ENCODE data around the gene TRMT61A. TPM values are rescaled to one million over a fixed set of nuclear protein-coding genes. Genes with fewer than 3 reads are reported as not detected.

Gene TRMT61A
- total RNA-seq, 1 experiment from 2014 or later = 14.9 TPM

DNA sequence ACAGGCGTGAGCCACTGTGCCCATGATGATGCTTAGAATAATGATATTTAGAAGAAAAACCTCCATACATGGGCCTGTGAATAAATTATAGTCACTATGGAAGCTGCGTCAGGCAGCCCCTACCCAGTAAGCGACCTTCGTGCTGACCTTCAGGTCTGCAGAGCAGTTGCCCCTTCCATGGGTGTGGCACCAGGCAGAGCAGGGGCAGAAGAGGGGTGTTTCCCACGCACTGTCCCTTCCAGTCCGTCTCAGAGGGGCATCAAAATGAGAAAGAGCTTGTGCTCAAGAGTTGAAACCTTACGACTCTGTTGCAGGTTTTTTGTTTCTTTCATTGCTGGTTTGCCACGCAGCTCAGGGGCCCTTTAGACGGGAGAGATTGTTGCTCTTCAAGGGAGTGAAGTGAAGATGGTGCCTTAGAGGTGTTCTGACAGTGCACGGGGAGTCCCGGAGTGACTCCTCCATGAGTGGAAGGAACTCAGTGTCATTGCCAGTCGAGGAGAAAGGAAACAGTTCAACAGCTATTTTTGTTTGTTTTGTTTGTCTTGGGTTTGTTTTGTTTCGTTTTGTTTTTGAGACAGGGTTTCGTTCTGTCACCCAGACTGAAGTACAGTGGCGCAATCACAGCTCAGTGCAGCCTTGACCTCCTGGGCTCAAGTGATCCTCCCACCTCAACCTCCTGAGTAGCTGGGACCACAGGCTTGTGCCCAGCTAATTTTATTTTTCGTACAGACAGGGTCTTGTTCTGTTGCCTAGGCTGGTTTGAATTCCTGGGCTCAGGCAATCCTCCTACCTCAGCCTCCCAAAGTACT lies 20.3 kb upstream of the TRMT61A start:
- H3K27me3 ChIP-seq (ENCODE audit: insufficient read depth, low read length) = no peaks in the 10 kb centered on the region
- no peaks in the 10 kb centered on the region for H3K9me2 ChIP-seq (ENCODE audit: insufficient read depth)
- no peak for DNase-seq (ENCODE audit: low read depth, low spot score)
- POLR2A ChIA-PET = interaction anchor here (0.9 kb wide), 1 partner anchor 10 kb away, joined by 3 read pairs; no protein-coding TSS in a partner anchor
- H4K20me1 ChIP-seq (ENCODE audit: insufficient read depth) = no peaks in the 10 kb centered on the region
- no peak overlapping the region for H2AFZ ChIP-seq (ENCODE audit: low read depth, low read length, poor library complexity, severe bottlenecking)
- no peak overlapping the region for H3K4me2 ChIP-seq (ENCODE audit: low read length)
- no peak for ATAC-seq
- no peak overlapping the region for H3K4me3 ChIP-seq (replicated peaks in 1 of 2; ENCODE audit: low read depth in 1 of 2, low read length in 2 of 2)
- intact Hi-C loops (cut with micrococcal nuclease) = no loop called here
- no peaks in the 10 kb centered on the region for H3K79me2 ChIP-seq (ENCODE audit: insufficient read depth, low read length)
- peaks cover 0 to 9% of the 10 kb centered on the region in 2 experiments; a peak in 2 of 4 replicates for H3K4me1 ChIP-seq (ENCODE audit: control insufficient read depth in 1 of 2, insufficient read depth in 2 of 2, low read length in 2 of 2)
- H3K36me3 ChIP-seq (ENCODE audit: control insufficient read depth in 1 of 2, insufficient read depth in 2 of 2, low read length in 2 of 2) = peaks cover 9 to 16% of the 10 kb centered on the region in 2 experiments; a peak in 3 of 4 replicates
- TF ChIP-seq EGR1 (IDR thresholded peaks at IDR 0.05; ENCODE audit: low read depth) (no peak), FOSL1 (IDR thresholded peaks at IDR 0.05; ENCODE audit: low read depth) (no peak), JUND (IDR thresholded peaks at IDR 0.05) (no peak), ZFX (IDR thresholded peaks at IDR 0.05) (no peak), POLR2AphosphoS5 (IDR thresholded peaks at IDR 0.05; ENCODE audit: low read depth, low read length) (no peak), EZH2phosphoT487 (IDR thresholded peaks at IDR 0.05; ENCODE audit: borderline replicate concordance) (no peak), SRF (IDR thresholded peaks at IDR 0.05; ENCODE audit: low read depth) (no peak), EZH2 (IDR thresholded peaks at IDR 0.05) (no peak)
- TF ChIP-seq, protein P1, sequence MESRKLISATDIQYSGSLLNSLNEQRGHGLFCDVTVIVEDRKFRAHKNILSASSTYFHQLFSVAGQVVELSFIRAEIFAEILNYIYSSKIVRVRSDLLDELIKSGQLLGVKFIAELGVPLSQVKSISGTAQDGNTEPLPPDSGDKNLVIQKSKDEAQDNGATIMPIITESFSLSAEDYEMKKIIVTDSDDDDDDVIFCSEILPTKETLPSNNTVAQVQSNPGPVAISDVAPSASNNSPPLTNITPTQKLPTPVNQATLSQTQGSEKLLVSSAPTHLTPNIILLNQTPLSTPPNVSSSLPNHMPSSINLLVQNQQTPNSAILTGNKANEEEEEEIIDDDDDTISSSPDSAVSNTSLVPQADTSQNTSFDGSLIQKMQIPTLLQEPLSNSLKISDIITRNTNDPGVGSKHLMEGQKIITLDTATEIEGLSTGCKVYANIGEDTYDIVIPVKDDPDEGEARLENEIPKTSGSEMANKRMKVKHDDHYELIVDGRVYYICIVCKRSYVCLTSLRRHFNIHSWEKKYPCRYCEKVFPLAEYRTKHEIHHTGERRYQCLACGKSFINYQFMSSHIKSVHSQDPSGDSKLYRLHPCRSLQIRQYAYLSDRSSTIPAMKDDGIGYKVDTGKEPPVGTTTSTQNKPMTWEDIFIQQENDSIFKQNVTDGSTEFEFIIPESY (IDR thresholded peaks at IDR 0.05; ENCODE audit: extremely low read depth, insufficient replicate concordance, low read length) = no peak
- H3K9ac ChIP-seq (ENCODE audit: low read length) = no peak overlapping the region
- no peak overlapping the region for H3K27ac ChIP-seq (ENCODE audit: low read depth, low read length)
- CTCF ChIA-PET = interaction anchor here (1.0 kb wide), 1 partner anchor 10 kb away, joined by 3 read pairs; no protein-coding TSS in a partner anchor
- no TSS peak for BruUV-seq (replicated peaks)
- H3K9me3 ChIP-seq (ENCODE audit: control insufficient read depth in 1 of 2, insufficient read depth in 1 of 2, low read depth in 1 of 2, low read length in 2 of 2) = no peaks in the 10 kb centered on the region
- RAD21 ChIA-PET (ENCODE audit: low non-redundant PET in 1 of 2, low total read pairs in 2 of 2, uncharacterized antibody in 2 of 2, unreplicated experiment in 2 of 2) = no interaction called here
